HEK293 (cell line): ENCODE measurements around the gene GTPBP1.

ENCODE experiments used
- CTCF ChIA-PET: fragments of 350-600 bp; formaldehyde crosslinking; extraction: SDS; loops from one replicate; lab custom pipeline; 2021; ENCODE audit warnings: antibody characterized with exemption; lab: Yijun Ruan, JAX
- POLR2A ChIA-PET: fragments of 300-600 bp; formaldehyde crosslinking; extraction: SDS; loops from one replicate; lab custom pipeline; 2020; ENCODE audit warnings: antibody characterized with exemption, inconsistent platforms; lab: Yijun Ruan, JAX
- H3K27ac ChIP-seq: fragments of 200-500 bp; sonication (Bioruptor generic); 2 replicates; pipeline ENCODE4 v1.5.1; 2014; ENCODE audit warnings: low read depth, low read length, control low read depth, inconsistent platforms; ENCODE audit errors: extremely low read depth
- H3K36me3 ChIP-seq, 2 experiments: fragments of 200-500 bp in 1 of 2; sonication (Bioruptor generic) in 1 of 2; 1 replicate in 1 of 2; 2 replicates in 1 of 2; pipeline ENCODE4 v1.5.1; 2014 to 2017; ENCODE audit warnings: inconsistent platforms in 2 of 2, low read length in 2 of 2; ENCODE audit not compliant: control insufficient read depth in 2 of 2, insufficient read depth in 1 of 2
- H3K4me1 ChIP-seq: fragments of 200-500 bp; sonication (Bioruptor generic); 2 replicates; pipeline ENCODE4 v1.5.1; 2014; ENCODE audit warnings: mild to moderate bottlenecking, low read length, inconsistent platforms; ENCODE audit not compliant: control insufficient read depth, insufficient read depth
- H3K4me3 ChIP-seq: 2 replicates; pipeline ENCODE4 v1.5.1; 2011; ENCODE audit warnings: low read depth, mild to moderate bottlenecking, control low read depth, low read length, moderate library complexity
- H3K9me3 ChIP-seq: fragments of 200-500 bp; sonication (Bioruptor generic); 2 replicates; pipeline ENCODE4 v1.5.1; 2014; ENCODE audit warnings: low read depth, low read length, inconsistent platforms; ENCODE audit not compliant: control insufficient read depth, insufficient read depth
- PATZ1 ChIP-seq: fragments of 450-650 bp; formaldehyde crosslinking; IDR thresholded peaks from 2 replicates; pipeline ENCODE4 v1.5.1; 2016; ENCODE audit warnings: missing biosample characterization, missing genetic modification characterization
- PRDM1 ChIP-seq: fragments of 450-650 bp; formaldehyde crosslinking; IDR thresholded peaks from 2 replicates; pipeline ENCODE4; 2016; ENCODE audit warnings: missing biosample characterization, missing genetic modification characterization
- PRDM4 ChIP-seq: fragments of 450-650 bp; formaldehyde crosslinking; IDR thresholded peaks from 2 replicates; pipeline ENCODE4 v1.5.1; 2017; ENCODE audit warnings: missing biosample characterization, missing genetic modification characterization
- ZFP3 ChIP-seq: fragments of 450-650 bp; formaldehyde crosslinking; IDR thresholded peaks from 2 replicates; pipeline ENCODE4 v1.5.1; 2016; ENCODE audit warnings: low read depth, missing biosample characterization, missing genetic modification characterization
- ZNF114 ChIP-seq: fragments of 450-650 bp; formaldehyde crosslinking; IDR thresholded peaks from 2 replicates; pipeline ENCODE4 v1.5.0; 2017; ENCODE audit warnings: missing biosample characterization, missing genetic modification characterization
- ZNF211 ChIP-seq: fragments of 450-650 bp; formaldehyde crosslinking; IDR thresholded peaks from 2 replicates; pipeline ENCODE4 v1.5.1; 2016; ENCODE audit warnings: low read depth, missing biosample characterization, missing genetic modification characterization
- ZNF214 ChIP-seq: fragments of 450-650 bp; formaldehyde crosslinking; IDR thresholded peaks from 2 replicates; pipeline ENCODE4 v1.5.1; 2017; ENCODE audit warnings: missing biosample characterization, mild to moderate bottlenecking, missing genetic modification characterization, borderline replicate concordance
- ZNF24 ChIP-seq: fragments of 450-650 bp; formaldehyde crosslinking; IDR thresholded peaks from 2 replicates; pipeline ENCODE4 v1.5.1; 2016; ENCODE audit warnings: missing biosample characterization, missing genetic modification characterization
- ZNF26 ChIP-seq: fragments of 450-650 bp; formaldehyde crosslinking; IDR thresholded peaks from 2 replicates; pipeline ENCODE4 v1.5.1; 2016; ENCODE audit warnings: missing biosample characterization, missing genetic modification characterization
- ZNF350 ChIP-seq: fragments of 450-650 bp; formaldehyde crosslinking; IDR thresholded peaks from 2 replicates; pipeline ENCODE4 v1.5.0; 2017; ENCODE audit warnings: missing biosample characterization, mild to moderate bottlenecking, missing genetic modification characterization
- ZNF544 ChIP-seq: fragments of 450-650 bp; formaldehyde crosslinking; IDR thresholded peaks from 2 replicates; pipeline ENCODE4 v1.5.0; 2017; ENCODE audit warnings: missing biosample characterization, missing genetic modification characterization
- ZNF624 ChIP-seq: fragments of 450-650 bp; formaldehyde crosslinking; IDR thresholded peaks from 2 replicates; pipeline ENCODE4 v1.5.1; 2017; ENCODE audit warnings: missing biosample characterization, missing genetic modification characterization
- ZNF658 ChIP-seq: fragments of 450-650 bp; formaldehyde crosslinking; IDR thresholded peaks from 2 replicates; pipeline ENCODE4; 2016; ENCODE audit warnings: missing biosample characterization, missing genetic modification characterization
- ZNF76 ChIP-seq: fragments of 450-650 bp; formaldehyde crosslinking; IDR thresholded peaks from 2 replicates; pipeline ENCODE4; 2016; ENCODE audit warnings: low read depth, missing biosample characterization, missing genetic modification characterization, borderline replicate concordance

Gene GTPBP1

GRCh38 chr22:38751422-38752346, 45.9 kb downstream of the GTPBP1 start:
- H3K27ac ChIP-seq, result no peak overlapping the region
- no peaks in the 10 kb centered on the region for H3K9me3 ChIP-seq
- peaks cover 19 to 70% of the 10 kb centered on the region in 2 experiments for H3K36me3 ChIP-seq
- ChIA-PET CTCF (interaction anchor here (0.6 to 1.0 kb wide), 4 partner anchors 15 to 118 kb away, joined by 3 to 4 read pairs (median 3); no protein-coding TSS in a partner anchor), POLR2A (no interaction called here)
- H3K4me1 ChIP-seq, result peaks cover 7% of the 10 kb centered on the region
- no peak for TF ChIP-seq ZNF24 (tag by site-specific recombination)
- no peak for TF ChIP-seq ZNF26 (tag by site-specific recombination)
- TF ChIP-seq ZNF544 (tag by site-specific recombination), result no peak
- no peak for TF ChIP-seq ZNF214 (tag by site-specific recombination)
- no peak for TF ChIP-seq ZNF211 (tag by site-specific recombination)
- TF ChIP-seq ZNF350 (tag by site-specific recombination), result no peak
- no peak for TF ChIP-seq ZNF114 (tag by site-specific recombination)
- TF ChIP-seq, all 188 proteins: peak for 0
- no peak overlapping the region for H3K4me3 ChIP-seq

GRCh38 chr22:38753948-38754750, 48.4 kb downstream of the GTPBP1 start:
- H3K4me3 ChIP-seq, result peak overlapping the region; percentile 71
- H3K9me3 ChIP-seq, result no peaks in the 10 kb centered on the region
- ChIA-PET CTCF (interaction anchor here (0.7 to 1.6 kb wide), 5 partner anchors 12 to 117 kb away, joined by 3 to 5 read pairs (median 4); no protein-coding TSS in a partner anchor), POLR2A (interaction anchor here (0.7 kb wide), 1 partner anchor 13 kb away, joined by 5 read pairs; no protein-coding TSS in a partner anchor)
- peak; percentile 39; the same call in 1 of the 2 replicates for TF ChIP-seq PATZ1 (tag by site-specific recombination)
- no peak for TF ChIP-seq PRDM1 (tag by site-specific recombination)
- TF ChIP-seq ZNF658 (tag by site-specific recombination), result no peak
- no peak for TF ChIP-seq ZNF624 (tag by site-specific recombination)
- TF ChIP-seq ZNF76 (tag by site-specific recombination), result 0 out of 2 replicates have a peak, but pooled peaks have one; percentile 40
- peak; percentile 55 for TF ChIP-seq ZFP3 (tag by site-specific recombination)
- H3K4me1 ChIP-seq, result peaks cover 9% of the 10 kb centered on the region
- H3K36me3 ChIP-seq, result peaks cover 6 to 46% of the 10 kb centered on the region in 2 experiments; a peak in 2 of 3 replicates
- H3K27ac ChIP-seq, result no peak overlapping the region

GRCh38 chr22:38754751-38755154, 49.0 kb downstream of the GTPBP1 start:
- ChIA-PET POLR2A (interaction anchor here (0.7 kb wide), 1 partner anchor 14 kb away, joined by 5 read pairs; no protein-coding TSS in a partner anchor), CTCF (interaction anchor here (0.7 to 1.6 kb wide), 4 partner anchors 14 to 116 kb away, joined by 3 to 5 read pairs (median 4); no protein-coding TSS in a partner anchor)
- peaks cover 9% of the 10 kb centered on the region for H3K4me1 ChIP-seq
- peaks cover 6 to 40% of the 10 kb centered on the region in 2 experiments; a peak in 2 of 3 replicates for H3K36me3 ChIP-seq
- TF ChIP-seq ZNF624 (tag by site-specific recombination) (no peak), PRDM4 (tag by site-specific recombination) (peak; percentile 72; the same call in 1 of the 2 replicates)
- H3K4me3 ChIP-seq, result peak overlapping the region; percentile 71
- H3K27ac ChIP-seq, result peak overlapping the region; percentile 97
- no peaks in the 10 kb centered on the region for H3K9me3 ChIP-seq
